ENCODE measurements around the gene DDX19B.
"Not testable (repeated sequence)": the region's sequence is repeated elsewhere in the genome, so short reads cannot be mapped to it uniquely, and the experiment has no call there.

DDX19B gene

GRCh38 chr16:70364399-70364798, 65.4 kb downstream of the DDX19B start:
- DNase-seq: no peak

GRCh38 chr16:70370145-70370544, 71.2 kb downstream of the DDX19B start:
- not testable (repeated sequence) for DNase-seq

DNA sequence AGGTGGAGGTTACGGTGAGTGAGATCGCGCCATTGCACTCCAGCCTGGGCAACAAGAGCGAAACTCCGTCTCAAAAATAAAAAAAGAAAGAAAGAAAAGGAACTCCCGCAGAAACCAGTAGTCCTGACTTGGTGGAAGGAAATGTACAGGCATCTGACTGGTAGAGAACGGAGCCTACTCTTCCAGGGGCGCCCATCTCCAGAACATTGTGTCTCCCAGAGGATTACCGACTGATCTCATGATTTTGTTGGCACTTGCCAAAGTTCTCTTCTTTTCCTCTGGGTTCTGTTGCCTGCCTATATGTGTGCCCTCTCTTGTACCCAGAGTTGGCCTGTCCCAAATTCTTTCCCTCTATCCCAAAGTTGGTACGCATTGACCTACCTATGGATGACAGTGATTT, 71.9 kb downstream of the DDX19B start:
- DNase-seq: no peak

- no peak for DNase-seq
These were observed 74.1 kb downstream of the DDX19B start for GRCh38 chr16:70372921-70373728.

- no peak for DNase-seq
These were observed 75.2 kb downstream of the DDX19B start for GRCh38 chr16:70374213-70374612.

DNA sequence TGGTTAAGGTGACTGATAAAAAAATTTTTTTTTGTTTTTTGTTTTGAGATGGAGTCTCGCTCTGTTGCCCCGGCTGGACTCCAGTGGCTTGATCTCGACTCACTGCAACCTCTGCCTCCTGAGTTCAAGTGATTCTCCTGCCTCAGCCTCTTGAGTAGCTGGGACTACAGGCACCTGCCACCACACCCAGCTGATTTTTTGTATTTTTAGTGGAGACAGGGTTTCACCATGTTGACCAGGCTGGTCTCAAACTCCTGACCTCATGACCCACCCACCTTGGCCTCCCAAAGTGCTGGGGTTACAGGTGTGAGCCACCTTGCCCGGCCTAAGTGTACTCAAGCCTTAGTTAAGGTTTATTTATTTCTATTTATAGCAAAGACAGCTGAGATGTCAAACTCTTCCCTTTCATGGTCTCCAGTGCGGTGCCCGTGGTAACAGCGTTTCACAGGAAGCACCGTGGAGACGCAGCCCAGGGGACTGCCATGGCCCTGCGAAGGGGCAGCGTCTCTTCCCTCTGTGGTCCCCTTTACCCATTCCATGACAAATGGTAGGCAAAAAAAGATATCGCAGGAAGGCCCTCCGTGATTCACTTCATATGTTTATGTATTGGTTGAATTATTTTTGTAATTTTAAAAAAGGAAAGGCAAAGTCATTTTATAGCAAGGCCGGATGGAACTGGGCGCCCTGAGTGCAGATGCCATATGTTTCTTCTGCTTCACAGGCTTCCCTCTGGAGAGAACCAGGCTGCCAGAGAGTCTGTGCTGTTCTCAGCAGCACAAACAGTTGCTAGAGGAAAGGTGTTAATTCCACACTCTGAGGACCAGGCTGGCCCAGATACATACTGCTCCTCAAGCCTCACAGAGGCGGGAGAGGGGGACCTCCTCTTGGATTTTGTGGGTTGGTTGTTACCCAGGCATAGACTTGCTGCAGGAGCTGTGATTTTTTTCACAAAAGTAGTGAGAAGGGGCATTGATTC, 76.9 kb downstream of the DDX19B start:
- DNase-seq: no peak

DNA sequence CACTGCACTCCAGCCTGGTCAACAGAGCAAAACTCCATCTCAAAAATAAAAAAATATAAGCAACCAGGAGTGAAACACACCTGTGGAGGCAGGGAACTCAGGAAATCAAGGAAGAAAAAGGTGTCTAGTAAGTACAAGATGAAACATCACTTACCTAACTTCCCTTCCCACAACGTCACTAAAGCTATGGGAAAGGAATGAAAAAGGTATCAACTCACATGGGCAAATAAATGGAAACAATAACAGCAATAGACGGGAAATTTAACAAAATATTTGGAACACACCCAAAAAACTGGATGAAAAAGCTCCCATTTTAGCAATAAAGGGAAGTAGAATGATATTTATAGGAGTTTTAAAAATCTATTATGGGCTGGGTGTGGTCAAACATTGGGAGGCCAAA, 78.8 kb downstream of the DDX19B start:
- DNase-seq: no peak

DNA sequence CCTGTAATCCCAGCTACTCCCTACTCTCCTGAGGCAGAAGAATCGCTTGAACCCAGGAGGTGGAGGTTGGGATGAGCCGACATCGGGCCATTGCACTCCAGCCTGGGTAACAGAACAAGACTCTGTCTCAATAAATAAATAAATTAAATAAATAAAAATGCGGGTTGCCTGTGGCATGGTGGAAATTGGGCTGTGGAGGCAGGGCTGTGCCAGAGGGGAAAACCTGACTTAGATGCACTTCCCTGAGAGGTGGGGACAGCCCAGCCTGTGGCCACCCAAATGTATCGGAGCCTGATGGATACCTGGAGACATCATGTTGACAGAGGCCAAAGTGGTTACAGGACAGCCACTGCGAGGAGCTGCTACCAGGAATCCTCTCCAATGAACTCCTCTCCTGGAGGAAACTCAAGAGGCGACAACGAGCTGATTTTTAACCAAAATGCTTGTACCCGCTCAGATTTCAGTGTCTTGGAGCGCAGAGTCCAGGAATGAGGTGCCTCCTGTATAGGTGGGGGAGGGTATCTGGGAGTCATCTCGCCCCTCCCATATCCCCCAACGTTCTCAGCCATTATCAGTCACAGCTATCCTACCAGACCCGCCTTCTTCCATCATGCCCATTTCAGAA, 80.0 kb downstream of the DDX19B start:
- DNase-seq: no peak

DNA sequence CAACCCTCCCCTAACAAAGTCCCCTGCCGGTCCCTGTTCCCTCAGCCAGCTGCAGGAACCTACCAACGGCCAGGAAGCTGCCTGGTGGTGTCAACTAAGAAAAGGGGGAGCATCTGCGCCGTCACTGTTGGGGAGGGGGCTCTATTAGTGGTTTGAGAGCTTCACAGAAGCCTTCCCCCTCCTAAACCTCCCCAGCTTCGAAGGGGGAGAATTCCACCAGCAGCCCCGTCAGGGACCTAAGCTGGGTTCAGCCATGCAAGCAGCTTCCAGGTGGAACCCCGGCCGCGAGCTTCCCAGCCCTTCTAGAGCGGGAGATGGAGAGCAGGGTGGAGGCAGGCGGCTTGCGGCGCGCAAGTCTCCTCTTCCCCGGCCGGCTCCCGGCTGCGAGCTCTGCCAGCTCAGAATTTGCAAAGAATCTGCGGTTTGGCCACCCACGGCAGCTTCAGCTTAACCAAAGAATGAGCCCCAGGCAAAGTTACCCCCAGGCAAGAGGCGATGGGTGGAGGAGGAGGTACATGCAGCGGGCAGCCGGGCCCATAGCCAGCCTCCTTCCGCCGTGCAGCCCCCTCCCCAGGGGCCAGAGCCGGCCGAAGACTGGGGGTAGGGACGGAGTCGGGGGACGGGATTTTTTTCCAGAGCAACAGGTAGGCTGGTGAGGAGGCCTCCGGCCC, 81.4 kb downstream of the DDX19B start:
- DNase-seq: peak; percentile 23

DNA sequence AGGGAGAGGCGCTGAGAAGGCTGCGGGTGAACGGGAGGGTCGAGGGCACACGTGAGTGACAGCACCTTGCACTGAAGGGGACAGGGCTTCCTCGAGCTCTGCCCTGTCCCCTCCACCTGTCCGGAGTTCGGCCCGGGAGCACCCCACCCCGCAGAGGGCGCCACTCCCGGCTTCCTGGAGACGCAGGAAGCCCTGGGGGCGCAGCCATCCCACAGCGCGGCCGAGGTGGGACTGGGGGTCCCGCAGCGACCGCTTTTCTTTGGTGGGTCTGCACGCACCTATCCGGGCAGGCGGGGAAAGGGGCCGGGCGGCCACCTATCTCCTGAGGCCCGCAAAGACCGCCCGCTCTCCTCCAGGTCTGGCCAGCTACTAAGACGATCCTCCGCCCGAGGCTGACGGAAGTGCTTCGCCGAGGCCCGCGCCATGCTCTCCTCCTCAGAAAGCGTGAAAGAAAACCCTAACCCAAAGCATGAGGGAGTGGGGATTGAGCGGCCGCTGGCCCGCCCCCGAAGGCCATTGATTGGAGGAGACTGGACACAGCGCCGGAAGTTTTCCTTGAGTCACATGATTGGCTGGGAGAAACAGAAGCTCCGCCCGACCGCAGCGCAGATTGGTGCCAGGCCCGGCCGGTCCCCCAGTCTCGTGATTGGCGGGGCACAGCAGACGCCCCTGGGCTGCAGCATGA, 82.1 kb downstream of the DDX19B start:
- DNase-seq: peak; percentile 97

DNA sequence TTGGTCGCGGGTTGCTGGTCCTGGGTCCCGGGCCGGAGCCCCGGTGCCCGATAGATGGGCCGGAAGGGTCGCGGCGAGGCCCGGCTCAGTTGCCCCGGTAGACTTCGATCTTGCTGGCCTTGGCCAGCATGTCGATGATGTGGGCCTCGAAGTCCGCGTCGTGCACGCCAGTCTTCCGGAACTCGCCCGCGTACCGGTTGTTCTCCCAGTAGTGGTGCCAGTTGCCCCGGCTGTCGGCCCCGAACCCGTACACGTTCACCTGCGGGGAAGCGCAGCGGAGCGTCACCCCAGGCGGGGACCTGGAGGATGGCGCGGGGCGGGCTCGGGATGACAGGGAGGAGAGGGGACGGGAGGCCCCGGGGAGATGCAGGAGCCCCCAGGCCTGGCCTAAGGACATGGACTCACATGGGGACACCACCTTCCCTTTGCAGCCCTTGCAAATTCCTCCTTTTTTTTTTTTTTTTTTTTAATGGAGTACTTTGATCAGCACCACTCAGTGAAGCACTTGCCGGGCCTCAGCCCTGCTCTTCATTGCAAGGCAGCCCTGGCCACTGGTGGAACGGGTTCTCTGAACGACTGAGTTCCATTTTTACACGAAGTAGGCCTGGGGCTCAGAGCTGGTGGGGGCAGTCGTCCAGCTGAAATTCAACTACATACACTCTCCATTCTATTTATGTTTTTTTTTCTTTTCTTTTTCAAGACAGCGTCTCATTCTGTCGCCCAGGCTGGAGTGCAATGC, 82.8 kb downstream of the DDX19B start:
- DNase-seq: no peak

- no peak for DNase-seq
These were observed 84.5 kb downstream of the DDX19B start for GRCh38 chr16:70383421-70383960.
